Stimulated activated CD8-positive, alpha-beta memory T cell treated with anti-CD3 and anti-CD28 coated beads, Interleukin-7, amount 100 ng/mL, for 4 hours (primary cell): ENCODE data around the gene FAHD1.

ENCODE experiments used
- DNase-seq, 2 donors: peaks; one replicate each; pipeline ENCODE4 v3.0.0-alpha.2; 2020; ENCODE audit warnings: low read depth in 2 of 2

The FAHD1 gene

GRCh38 chr16:1817276-1817589, 9.8 kb upstream of the FAHD1 start:
- no peak for DNase-seq

DNA sequence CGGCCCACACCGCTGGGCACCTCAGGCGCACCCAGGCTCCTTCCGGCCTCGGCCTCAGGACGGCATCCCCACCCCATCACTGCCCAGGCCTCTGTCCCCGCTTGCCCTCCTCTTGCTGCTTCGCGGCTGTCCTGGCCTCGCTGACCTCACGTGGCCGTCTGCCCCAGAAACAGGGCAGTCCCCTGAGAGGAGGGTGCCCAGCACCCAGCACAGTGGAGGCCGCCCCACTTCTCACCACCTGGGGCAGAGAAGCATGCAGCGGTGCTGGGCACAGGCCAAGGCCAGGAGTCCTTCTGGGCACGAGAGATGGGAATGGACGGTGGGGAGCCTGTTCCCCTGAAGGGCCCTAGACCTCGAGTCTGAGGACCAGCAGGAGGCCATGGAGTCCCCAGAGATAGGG, 9.3 kb upstream of the FAHD1 start:
- DNase-seq, result no peak

DNA sequence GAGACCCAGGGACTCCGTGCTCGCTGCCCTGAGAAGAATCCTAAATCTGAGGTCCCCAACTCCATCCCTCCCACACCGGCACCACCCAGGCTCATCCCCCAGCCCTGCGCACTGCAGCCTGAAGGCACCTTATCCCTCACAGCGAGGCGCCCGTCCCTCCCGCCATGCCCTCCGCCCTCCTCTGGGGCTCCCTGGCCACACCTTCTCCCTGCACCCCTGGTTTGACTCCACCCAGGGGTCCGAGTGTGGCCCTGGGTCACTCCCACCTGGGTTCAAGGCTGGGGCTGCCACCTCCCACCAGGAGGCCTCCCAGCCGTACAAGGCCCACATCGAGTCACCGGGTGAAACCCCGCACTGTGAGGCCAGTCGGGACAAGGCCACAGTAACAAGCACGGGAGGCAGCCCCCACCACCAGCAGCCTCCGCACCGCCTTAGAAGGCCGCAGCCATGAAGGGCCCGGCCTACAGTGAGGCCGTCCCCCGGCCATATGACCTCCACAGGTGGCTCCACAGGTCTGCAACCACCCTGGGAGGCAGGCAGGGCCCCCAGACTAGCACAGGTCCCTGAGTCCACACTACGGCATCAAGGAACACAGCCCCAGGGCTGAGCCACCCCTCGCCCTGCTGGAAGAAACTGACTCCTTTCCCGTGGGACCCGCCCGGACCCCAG, 8.7 kb upstream of the FAHD1 start:
- DNase-seq, result no peak

DNA sequence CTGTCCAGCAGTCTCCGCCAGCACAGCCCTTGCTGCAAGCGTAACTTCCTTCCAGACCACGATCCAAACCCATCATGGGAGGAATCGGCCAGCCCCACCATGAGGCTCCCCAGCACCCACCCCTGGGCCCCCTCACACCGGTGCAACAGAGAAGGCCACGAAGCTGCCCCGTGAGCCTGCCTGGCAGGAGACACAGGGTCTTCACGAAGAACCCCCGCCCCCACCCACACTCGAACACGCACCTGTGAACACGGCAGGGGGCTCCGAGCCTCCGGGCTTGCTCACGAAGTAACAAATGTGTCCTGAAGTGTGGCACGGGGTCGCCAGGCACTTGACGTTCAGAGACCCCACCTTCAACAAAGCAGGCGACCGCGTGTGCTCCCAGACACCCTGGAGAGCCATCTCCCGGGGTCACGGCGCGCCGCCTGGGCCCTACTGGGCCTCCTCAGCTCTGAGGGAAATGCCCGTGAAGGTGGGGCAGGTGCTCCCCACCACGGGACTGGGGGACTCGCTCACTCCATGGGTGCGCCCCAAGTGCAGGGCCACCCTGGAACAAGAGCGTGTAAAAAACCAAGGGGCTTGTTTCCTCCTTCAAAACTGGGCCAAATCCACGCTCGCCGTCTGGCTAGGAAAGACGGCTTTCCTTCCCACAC, 8.0 kb upstream of the FAHD1 start:
- no peak for DNase-seq

DNA sequence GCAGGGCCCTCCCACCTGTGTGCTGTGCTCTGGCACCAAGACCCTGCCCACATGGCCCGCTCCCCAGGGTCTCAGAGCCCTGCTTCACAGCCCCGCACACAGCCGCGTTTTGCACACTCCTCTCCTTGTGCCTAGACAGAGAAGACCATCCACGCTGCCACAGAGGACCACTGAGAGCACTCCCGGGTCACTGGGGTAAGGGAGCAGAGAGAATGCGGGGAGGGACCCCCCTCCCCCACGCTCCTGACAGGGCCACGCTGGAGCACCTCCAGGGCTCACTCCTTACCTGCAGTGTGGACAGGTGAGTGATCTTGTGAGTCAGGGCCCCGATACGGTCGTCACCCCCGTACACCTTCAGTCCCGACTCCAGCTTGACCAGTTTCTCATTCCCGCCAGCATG, 7.4 kb upstream of the FAHD1 start:
- DNase-seq, result no peak

DNA sequence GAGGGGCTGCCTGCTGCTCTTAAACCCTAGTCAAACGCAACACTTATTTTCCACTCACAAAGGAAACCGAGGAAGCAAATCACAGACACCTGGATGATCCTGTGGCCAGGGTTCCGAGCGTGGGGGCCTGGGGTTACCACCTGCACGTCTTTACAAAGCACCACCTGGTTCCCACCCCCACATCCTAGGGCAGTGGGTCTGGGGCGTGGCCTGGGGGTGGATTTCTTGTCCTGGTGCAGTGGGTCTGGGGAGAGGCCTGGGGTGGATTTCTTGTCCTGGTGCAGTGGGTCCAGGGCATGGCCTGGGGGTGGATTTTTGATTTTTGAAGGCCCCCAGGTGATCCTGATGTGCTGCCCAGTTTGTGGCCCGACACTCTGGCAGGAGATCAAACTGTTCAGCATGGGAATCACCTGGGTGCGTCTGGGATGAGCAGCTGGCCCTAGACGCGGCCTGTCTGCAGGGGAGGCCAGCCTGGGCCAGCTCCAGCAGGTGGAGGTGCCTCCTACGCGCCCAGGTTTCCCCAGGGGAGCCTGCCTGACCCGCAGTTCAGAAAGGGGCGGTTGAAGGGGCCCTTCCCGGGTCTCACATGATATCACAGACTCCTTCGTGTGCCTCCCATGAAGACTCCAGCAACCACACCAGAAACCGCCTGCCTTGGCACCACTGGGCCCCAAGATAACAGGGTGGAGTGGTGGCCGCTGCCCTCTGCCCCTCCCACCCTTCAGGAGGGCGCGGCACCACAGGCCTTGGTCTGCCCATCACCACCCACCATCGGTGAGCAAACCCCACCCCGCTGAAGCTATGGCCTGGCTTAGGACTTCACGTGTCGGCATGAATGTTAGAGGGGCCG, 6.7 kb upstream of the FAHD1 start:
- DNase-seq, result no peak

DNA sequence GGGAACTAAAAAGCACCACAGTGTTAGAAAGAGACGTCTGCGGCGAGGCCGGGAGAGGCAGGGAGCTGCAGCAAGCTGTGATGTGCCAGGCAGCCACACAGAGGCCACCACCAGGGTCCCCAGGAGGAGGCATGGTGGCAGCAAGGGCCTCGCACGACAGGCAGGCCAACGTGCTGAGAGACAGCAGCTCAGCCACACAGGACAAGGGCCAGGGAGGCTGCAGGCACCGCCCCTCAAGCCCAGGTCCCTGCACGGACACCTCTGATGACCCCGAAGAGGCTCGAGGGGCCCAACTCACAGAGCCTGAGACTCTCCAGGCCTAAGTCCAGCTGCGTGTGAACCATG, 6.1 kb upstream of the FAHD1 start:
- no peak for DNase-seq

- no peak for DNase-seq
Measured at GRCh38 chr16:1821861-1822611, 5.0 kb upstream of the FAHD1 start.

DNA sequence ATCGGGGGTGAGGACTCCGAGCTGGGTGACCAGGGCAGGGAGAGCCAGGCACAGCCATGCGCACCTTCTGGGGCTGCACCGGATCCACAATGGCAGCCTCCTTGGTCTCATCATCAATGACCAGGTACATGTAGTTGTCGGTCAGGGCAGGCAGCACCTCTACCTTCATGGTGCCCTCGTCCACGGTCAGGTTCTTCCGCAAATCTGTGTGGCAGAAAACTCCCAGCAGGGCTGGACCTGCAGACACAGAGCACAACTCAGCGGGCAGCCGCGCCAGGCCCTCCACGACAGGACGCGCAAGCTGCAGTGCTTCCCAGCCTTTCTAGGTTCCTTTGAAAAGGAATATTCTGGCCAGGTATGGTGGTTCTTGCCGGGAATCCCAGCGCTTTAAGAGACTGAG, 4.2 kb upstream of the FAHD1 start:
- no peak for DNase-seq

- DNase-seq, result no peak
Measured at GRCh38 chr16:1823821-1824220, 3.2 kb upstream of the FAHD1 start.

DNA sequence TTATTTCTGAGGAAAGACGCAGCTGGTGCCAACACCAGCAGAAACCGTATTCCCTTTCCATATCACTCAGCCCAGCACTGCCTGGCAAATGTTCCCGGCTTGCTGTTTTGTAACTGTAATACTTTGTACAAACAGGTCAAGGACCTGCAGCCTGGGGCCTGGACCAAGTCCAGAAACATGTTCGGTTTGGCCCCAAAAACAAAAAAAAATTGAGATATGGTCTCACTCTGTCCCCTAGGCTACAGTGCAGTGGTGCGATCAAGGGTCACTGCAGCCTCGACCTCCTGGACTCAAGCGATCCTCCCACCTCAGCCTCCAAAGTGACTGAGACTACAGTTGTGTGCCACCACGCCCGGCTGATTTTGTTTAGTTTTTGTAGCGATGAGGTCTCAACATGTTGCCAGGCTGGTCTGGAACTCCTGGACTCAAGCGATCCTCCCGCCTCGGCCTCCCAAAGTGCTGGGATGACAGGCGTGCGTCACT, 1.6 kb upstream of the FAHD1 start:
- DNase-seq, result no peak

DNA sequence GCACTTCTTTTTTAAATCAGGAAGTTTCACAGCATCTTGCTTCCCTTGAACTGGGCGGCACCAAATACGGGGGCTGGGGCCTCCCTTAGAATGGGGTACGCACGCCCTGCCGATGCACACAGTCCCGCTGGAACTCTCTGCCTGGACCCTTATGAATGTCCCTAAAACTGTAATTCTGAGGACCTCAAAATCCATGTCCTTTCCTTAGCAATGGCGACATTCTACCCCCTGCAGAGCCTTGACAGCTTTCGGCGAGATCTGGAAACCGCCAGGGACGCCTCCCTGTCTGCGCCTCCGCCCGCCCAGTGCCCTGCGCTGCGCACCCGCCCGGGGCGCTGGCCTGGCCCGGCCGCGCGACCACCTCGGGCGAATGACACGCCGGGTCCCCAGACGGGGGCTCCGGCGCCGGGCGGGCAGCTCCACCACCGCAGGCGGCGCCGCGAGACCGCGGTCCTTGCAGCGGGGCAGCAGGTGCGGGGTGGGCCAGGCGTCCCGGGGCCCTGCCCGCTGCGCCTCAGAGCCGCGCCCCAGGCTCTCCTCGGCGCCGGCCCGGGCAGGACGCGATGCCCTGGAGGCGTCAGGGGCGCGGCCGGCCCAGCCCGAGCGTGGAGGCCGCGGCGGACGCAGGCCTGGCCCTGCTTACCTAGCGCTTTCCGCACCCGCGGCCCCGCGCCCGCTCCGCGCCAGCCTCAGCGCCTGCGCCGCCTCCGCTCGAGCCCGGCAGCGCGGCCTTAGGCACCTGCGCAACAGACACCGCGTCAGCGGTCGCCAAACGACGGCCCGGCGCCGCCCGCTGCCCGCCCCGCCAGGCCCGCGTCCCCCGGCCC, 929 bp upstream of the FAHD1 start:
- DNase-seq, result peak; percentile 27 to 66

DNA sequence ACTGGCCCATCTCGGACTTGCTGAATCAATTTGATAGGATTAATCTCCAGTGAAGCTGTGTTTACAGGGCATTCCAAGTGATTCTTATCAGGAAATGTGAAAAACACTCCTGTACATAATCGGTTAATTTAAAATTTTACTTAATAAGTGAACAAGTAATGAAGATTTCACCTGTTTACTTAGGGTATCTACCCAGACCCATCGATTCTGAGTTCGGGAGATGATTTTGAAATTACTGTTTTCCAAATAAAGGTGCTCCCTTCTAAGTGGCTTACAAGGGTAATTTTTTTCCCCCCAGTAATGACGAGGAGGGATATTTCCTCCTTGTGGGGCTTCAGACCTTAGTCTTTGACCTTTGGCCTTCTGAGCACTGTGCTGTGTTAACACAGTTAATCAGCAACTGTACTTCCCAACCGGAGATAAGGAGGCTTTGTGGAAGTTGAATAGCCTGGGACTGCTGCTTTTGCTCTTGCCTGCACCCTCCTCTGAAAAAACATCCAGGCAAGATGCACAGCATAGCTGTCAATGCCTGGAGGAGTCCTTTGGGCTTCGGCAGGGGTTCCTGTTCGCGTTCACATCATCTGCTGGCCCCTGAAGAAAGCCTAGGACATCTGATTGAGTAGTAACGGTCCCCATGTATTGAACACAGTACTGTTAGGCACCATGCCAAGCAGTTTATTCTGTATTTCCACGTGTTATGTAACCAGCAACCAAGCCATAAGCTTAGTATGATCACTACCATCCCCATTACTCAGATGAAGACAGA, 1.8 kb downstream of the FAHD1 start:
- DNase-seq, result no peak

DNA sequence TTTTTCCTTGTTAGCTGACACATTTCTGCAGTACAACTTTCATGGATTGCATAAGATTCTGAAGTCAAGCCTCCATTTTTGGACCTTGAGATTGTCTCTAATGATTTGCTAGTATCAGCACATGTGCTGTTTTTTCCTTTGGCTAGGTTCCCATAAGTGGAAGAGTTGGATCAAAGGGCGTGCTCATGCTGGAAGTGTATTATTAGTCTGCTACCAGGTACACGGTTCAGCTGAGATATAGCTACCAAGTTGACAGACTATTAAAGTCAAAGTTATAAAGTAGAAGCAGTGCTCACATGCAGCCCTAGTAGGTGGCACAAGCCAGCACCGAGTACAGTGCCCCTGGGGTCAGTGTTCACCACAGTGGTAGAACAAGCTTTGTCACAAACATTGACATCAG, 3.2 kb downstream of the FAHD1 start:
- DNase-seq, result no peak

- no peak for DNase-seq
Measured at GRCh38 chr16:1831186-1832075, 4.4 kb downstream of the FAHD1 start.

DNA sequence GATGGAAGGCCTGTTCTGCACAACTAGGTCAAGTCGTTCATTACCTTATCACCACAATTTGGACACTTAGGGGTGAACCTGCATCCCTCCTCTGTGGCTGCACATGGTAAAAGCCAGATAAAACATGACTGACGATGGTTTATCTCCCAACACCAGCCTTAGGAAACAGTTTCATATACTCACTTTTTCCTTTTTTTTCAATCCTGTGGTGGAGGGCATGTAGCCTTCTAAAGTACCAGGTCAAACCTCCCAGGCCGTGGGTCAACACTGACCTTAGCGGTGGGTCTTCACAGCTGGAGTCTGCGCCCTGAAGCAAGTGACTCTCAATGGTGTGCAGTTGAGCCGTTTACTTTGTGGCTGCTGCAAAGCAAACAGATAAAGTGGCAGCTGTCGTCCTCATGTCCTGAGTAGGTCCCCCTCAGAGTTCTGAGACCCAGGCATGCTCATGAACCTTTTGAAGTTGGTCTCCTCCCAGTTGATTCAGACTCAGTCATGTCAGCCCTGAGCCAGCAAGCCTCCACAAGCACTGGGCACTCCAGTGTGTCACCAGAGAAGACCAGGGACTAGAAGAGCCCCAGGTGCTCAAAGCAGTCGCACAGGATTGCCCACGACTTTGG, 5.9 kb downstream of the FAHD1 start:
- no peak for DNase-seq

DNA sequence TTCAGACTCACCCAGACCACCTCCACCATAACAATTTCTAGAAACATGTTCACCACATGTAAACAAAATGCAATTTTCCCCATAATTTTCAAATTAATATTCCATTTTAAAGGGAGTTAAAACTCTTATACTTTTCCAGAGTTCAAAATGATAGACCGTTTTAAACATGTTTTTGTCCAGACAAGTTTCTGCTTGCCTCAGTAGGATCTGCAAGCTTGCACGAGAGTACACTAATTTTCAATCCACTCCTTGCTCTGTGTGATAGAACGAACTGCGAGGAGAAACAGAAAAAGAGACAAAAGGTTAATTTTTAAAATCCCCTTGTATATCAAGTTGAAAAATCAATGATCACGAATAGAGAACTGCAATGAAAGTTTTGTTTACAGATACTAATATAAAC, 7.1 kb downstream of the FAHD1 start:
- no peak for DNase-seq

GRCh38 chr16:1839554-1839953, 12.5 kb downstream of the FAHD1 start:
- no peak for DNase-seq

DNA sequence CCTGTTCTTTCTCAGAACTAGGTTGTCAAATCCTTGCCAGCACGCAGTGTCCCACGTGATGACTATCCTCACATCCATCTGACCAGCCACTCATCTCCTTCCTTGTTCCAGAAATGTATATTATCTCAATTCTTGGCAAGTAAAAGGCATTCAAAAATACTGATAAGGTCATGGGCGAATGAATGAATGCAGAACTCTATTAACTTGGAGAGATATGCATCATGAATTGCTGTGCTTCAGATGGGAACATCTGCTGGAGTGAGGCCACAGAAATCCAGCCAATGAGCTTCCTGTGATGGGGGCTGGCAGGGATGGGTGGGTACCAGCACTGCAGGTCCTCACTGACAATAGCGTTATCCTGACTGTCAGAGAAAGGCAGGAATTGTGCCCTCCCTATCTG, 19.0 kb downstream of the FAHD1 start:
- no peak for DNase-seq
